Endodermal cell (in vitro differentiated cells): Measurements from ENCODE around the gene NISCH. TPM values are rescaled to one million over a fixed set of nuclear protein-coding genes. Genes with fewer than 3 reads are reported as not detected.

Experiments
- DNase-seq: peaks from one replicate; pipeline ENCODE4 v3.0.0-alpha.2; 2017
- H3K27ac ChIP-seq: 2 replicates; pipeline ENCODE4 v1.5.1; 2013; ENCODE audit warnings: mild to moderate bottlenecking, low read depth, low read length, moderate library complexity
- H3K27me3 ChIP-seq: 2 replicates; pipeline ENCODE4 v1.6.1; 2013; ENCODE audit warnings: mild to moderate bottlenecking, low read length, moderate library complexity; ENCODE audit not compliant: insufficient read depth, control insufficient read depth, poor library complexity, severe bottlenecking
- H3K36me3 ChIP-seq: 2 replicates; pipeline ENCODE4 v1.7.0; 2013; ENCODE audit warnings: mild to moderate bottlenecking, low read length, moderate library complexity; ENCODE audit not compliant: control insufficient read depth, insufficient read depth
- H3K4me1 ChIP-seq: one replicate; pipeline ENCODE4 v1.7.0; 2013; ENCODE audit warnings: low read length; ENCODE audit not compliant: control insufficient read depth, insufficient read depth
- H3K4me3 ChIP-seq: 2 replicates; pipeline ENCODE4 v1.5.1; 2013; ENCODE audit warnings: mild to moderate bottlenecking, low read length, moderate library complexity
- H3K9ac ChIP-seq: 2 replicates; pipeline ENCODE4 v1.6.1; 2013; ENCODE audit warnings: mild to moderate bottlenecking, low read length, moderate library complexity; ENCODE audit not compliant: poor library complexity, severe bottlenecking; ENCODE audit errors: extremely low read depth
- H3K9me3 ChIP-seq: 2 replicates; pipeline ENCODE4 v1.6.1; 2013; ENCODE audit warnings: mild to moderate bottlenecking, low read length, moderate library complexity; ENCODE audit not compliant: control insufficient read depth
- H3K27ac Mint-ChIP-seq: 2 replicates; pipeline ENCODE4 v1.8.0; 2020; ENCODE audit warnings: mixed read lengths
- H3K27me3 Mint-ChIP-seq: 2 replicates; pipeline ENCODE4 v1.8.0; 2021; ENCODE audit warnings: mild to moderate bottlenecking, mixed read lengths; ENCODE audit not compliant: insufficient read depth
- H3K36me3 Mint-ChIP-seq: 2 replicates; pipeline ENCODE4 v1.8.0; 2020; ENCODE audit warnings: low read depth, mixed read lengths
- H3K4me1 Mint-ChIP-seq: 2 replicates; pipeline ENCODE4 v1.8.0; 2020; ENCODE audit warnings: mixed read lengths
- H3K4me3 Mint-ChIP-seq: 2 replicates; pipeline ENCODE4 v1.8.0; 2020; ENCODE audit warnings: mild to moderate bottlenecking, moderate library complexity, mixed read lengths
- H3K9me3 Mint-ChIP-seq: 2 replicates; pipeline ENCODE4 v1.8.0; 2020; ENCODE audit warnings: mild to moderate bottlenecking, mixed read lengths
- CTCF ChIP-seq: fragments of 200-600 bp; sonication (generic); conservative IDR thresholded peaks from 2 replicates; pipeline ENCODE4 v1.5.0; 2021; ENCODE audit warnings: antibody characterized with exemption, mild to moderate bottlenecking
- WGBS, 2 experiments: methylation state at CpG; one replicate each; pipeline versions ENCODE4 v1.1.5 to v1.1.7; 2013; ENCODE audit warnings: missing lambda C conversion rate in 2 of 2, mixed read lengths in 1 of 2; ENCODE audit not compliant: insufficient coverage in 1 of 2, insufficient read length in 1 of 2; 5-methylcytosine and 5-hydroxymethylcytosine counted together
- long read RNA-seq, 4 experiments: library from polyadenylated mRNA in 2 of 4; library from RNA in 1 of 4; library from capped mRNA in 1 of 4; stranded (forward) in 3 of 4; unstranded in 1 of 4; transcript quantifications; one replicate each; pipeline ENCODE4 v2.0.0, GENCODE V29; 2020 to 2021; ENCODE audit warnings: inconsistent platforms in 1 of 4
- polyA plus RNA-seq, 2 experiments: library from polyadenylated mRNA; stranded (reverse); fragments of 50-300 nt; gene quantifications; one replicate each; pipeline ENCODE4 v1.2.3, GENCODE V29; 2013
- total RNA-seq, 2 donors: library from RNA; stranded (reverse); fragmentation: NEBNext Ultra II Directional in 1 of 2; extraction: Animal tissue kit (Norgen Biotek cat#: 25700) in 1 of 2; gene quantifications; 2 replicates in 1 of 2; 3 replicates in 1 of 2; pipeline ENCODE4 v1.2.1, GENCODE V29; 2021

NISCH gene
- total RNA-seq, result 100 to 1,000 TPM; 151 to 156 TPM
- 124 TPM for polyA plus RNA-seq (2013, experiment 1 of 2)
- polyA plus RNA-seq (2013, experiment 2 of 2), result 99.4 TPM
- long read RNA-seq, experiment 1, full-length matches to known transcripts, result 4 of 58 reads
- long read RNA-seq, experiment 1, partial matches to known transcripts, result 47 of 58 reads
- long read RNA-seq, experiment 1, other reads (novel, unspliced or antisense), result 7 of 58 reads
- long read RNA-seq, experiment 2, full-length matches to known transcripts, result 147 of 244 reads
- long read RNA-seq, experiment 2, partial matches to known transcripts, result 69 of 244 reads
- long read RNA-seq, experiment 2, other reads (novel, unspliced or antisense), result 28 of 244 reads
- long read RNA-seq, experiment 3, full-length matches to known transcripts, result 102 of 212 reads
- long read RNA-seq, experiment 3, partial matches to known transcripts, result 80 of 212 reads
- long read RNA-seq, experiment 3, other reads (novel, unspliced or antisense), result 30 of 212 reads
- long read RNA-seq, experiment 4, partial matches to known transcripts, result 2 of 3 reads
- long read RNA-seq, experiment 4, other reads (novel, unspliced or antisense), result 1 of 3 reads

GRCh38 chr3:52455283-52456168 is at the start of gene NISCH:
NISCH (plus strand) TSS chr3:52455604; CDS start chr3:52455642, 38 bp downstream.
- H3K9me3 Mint-ChIP-seq, result no peaks in the 10 kb centered on the region
- H3K9ac ChIP-seq, result peak within 1 kb of the TSS; percentile 86
- peak within 1 kb of the TSS; percentile 88 for H3K27ac Mint-ChIP-seq
- TF ChIP-seq CTCF, result no peak
- H3K4me3 Mint-ChIP-seq, result peak within 1 kb of the TSS; percentile 95
- peaks cover 28% of the 10 kb centered on the region for H3K36me3 Mint-ChIP-seq
- H3K4me3 ChIP-seq, result peak within 1 kb of the TSS; percentile 97
- WGBS, 2 experiments, result 1 to 5% methylated on average over 16 to 86 of the region's 86 CpGs
- no peaks in the 10 kb centered on the region for H3K27me3 Mint-ChIP-seq
- H3K36me3 ChIP-seq, result peaks cover 34% of the 10 kb centered on the region
- peaks cover 22% of the 10 kb centered on the region for H3K4me1 ChIP-seq
- DNase-seq, result peak; percentile 94
- H3K4me1 Mint-ChIP-seq, result peaks cover 33% of the 10 kb centered on the region
- peak within 1 kb of the TSS; percentile 48 for H3K27ac ChIP-seq
- H3K27me3 ChIP-seq, result no peaks in the 10 kb centered on the region
- no peaks in the 10 kb centered on the region for H3K9me3 ChIP-seq

- Histone ChIP-seq H3K4me1 (no peaks in the 10 kb centered on the region), H3K9ac (no peak overlapping the region), H3K36me3 (peaks cover 73% of the 10 kb centered on the region), H3K27ac (no peak overlapping the region), H3K4me3 (no peak overlapping the region), H3K27me3 (no peaks in the 10 kb centered on the region), H3K9me3 (no peaks in the 10 kb centered on the region)
- Mint-ChIP-seq H3K36me3 (peaks cover 62% of the 10 kb centered on the region), H3K27ac (no peak overlapping the region), H3K4me1 (peaks cover 11% of the 10 kb centered on the region), H3K4me3 (no peak overlapping the region), H3K27me3 (no peaks in the 10 kb centered on the region), H3K9me3 (no peaks in the 10 kb centered on the region)
- no peak for DNase-seq
- 94 to 96% methylated on average over 5 to 11 of the region's 11 CpGs for WGBS, 2 experiments
- no peak for TF ChIP-seq CTCF
Observed at GRCh38 chr3:52406231-52406661, 49.2 kb upstream of the NISCH start.

- Mint-ChIP-seq H3K36me3 (peaks cover 55% of the 10 kb centered on the region), H3K27ac (no peak overlapping the region), H3K27me3 (no peaks in the 10 kb centered on the region), H3K9me3 (no peaks in the 10 kb centered on the region), H3K4me3 (no peak overlapping the region), H3K4me1 (peaks cover 17% of the 10 kb centered on the region)
- WGBS, 2 experiments, result 94 to 95% methylated on average over 17 to 20 of the region's 20 CpGs
- Histone ChIP-seq H3K9ac (no peak overlapping the region), H3K4me3 (no peak overlapping the region), H3K36me3 (peaks cover 66% of the 10 kb centered on the region), H3K27me3 (no peaks in the 10 kb centered on the region), H3K27ac (no peak overlapping the region), H3K4me1 (peaks cover 6% of the 10 kb centered on the region), H3K9me3 (no peaks in the 10 kb centered on the region)
- DNase-seq, result no peak
- TF ChIP-seq CTCF, result no peak
Observed at GRCh38 chr3:52406791-52407510, 48.5 kb upstream of the NISCH start.
